Neural cell (in vitro differentiated cells): Measurements from ENCODE around the gene ATP11B.

ENCODE experiments used
- CTCF ChIP-seq: fragments of 450-650 bp; IDR thresholded peaks from 2 replicates; pipeline ENCODE4 v1.5.1; 2014; ENCODE audit warnings: antibody characterized with exemption, mild to moderate bottlenecking, moderate library complexity; ENCODE audit not compliant: poor library complexity, severe bottlenecking
- EP300 ChIP-seq: fragments of 450-650 bp; conservative IDR thresholded peaks from 2 replicates; pipeline ENCODE4 v1.6.1; 2014; ENCODE audit warnings: antibody characterized with exemption, mild to moderate bottlenecking, moderate library complexity; ENCODE audit not compliant: poor library complexity, severe bottlenecking
- EZH2 ChIP-seq: fragments of 200-600, 300-800 bp; shearing (Covaris generic), sonication (generic); IDR thresholded peaks from 2 replicates; pipeline ENCODE4 v1.6.1; 2014; ENCODE audit warnings: antibody characterized with exemption, low read length, borderline replicate concordance, mild to moderate bottlenecking; ENCODE audit not compliant: insufficient read depth, poor library complexity, severe bottlenecking
- POLR2AphosphoS5 ChIP-seq: IDR thresholded peaks from 2 replicates; pipeline ENCODE4 v1.6.1; 2012
- RAD21 ChIP-seq: fragments of 450-650 bp; conservative IDR thresholded peaks from 2 replicates; pipeline ENCODE4 v1.6.1; 2014; ENCODE audit warnings: antibody characterized with exemption, mild to moderate bottlenecking, moderate library complexity
- REST ChIP-seq: IDR thresholded peaks from 2 replicates; pipeline ENCODE4 v1.6.1; 2012; ENCODE audit warnings: borderline replicate concordance
- TAF1 ChIP-seq: IDR thresholded peaks from 2 replicates; pipeline ENCODE4 v1.6.1; 2012; ENCODE audit warnings: low read depth

GRCh38 chr3:182965861-182966366 is 172.6 kb downstream of the ATP11B start:
- TF ChIP-seq POLR2AphosphoS5: no peak
- TF ChIP-seq CTCF: no peak
- TF ChIP-seq EP300: no peak
- TF ChIP-seq RAD21: no peak
- no peak for TF ChIP-seq TAF1
- no peak for TF ChIP-seq EZH2
- TF ChIP-seq REST: no peak
